A673 (cell line): ENCODE measurements around the gene CTAGE1. TPM values are rescaled to one million over a fixed set of nuclear protein-coding genes. Genes with fewer than 3 reads are reported as not detected.

Source experiments
- BruUV-seq: library from RNA; stranded (reverse); fragments of 400-500 nt; replicated peaks from 2 replicates; lab custom pipeline; 2021; lab: Mats Ljungman, UMichigan
- CTCF ChIA-PET: fragments of 300-600 bp; sonication (Branson Sonifier 250); formaldehyde crosslinking; loops from one replicate; lab custom pipeline; 2022; ENCODE audit warnings: antibody characterized with exemption; lab: Charles Lee
- POLR2A ChIA-PET: fragments of 300-600 bp; sonication (Branson Sonifier 250); formaldehyde crosslinking; loops from one replicate; lab custom pipeline; 2022; ENCODE audit warnings: antibody characterized with exemption; ENCODE audit not compliant: low non-redundant PET; lab: Charles Lee
- DNase-seq: peaks from one replicate; pipeline ENCODE4 v3.0.0-alpha.2; 2015; ENCODE audit warnings: low spot score
- H3K27ac ChIP-seq: fragments of 200-600 bp; sonication (generic); 2 replicates; pipeline ENCODE4 v1.5.1; 2016; ENCODE audit warnings: mixed run types, low read depth, mild to moderate bottlenecking, mixed read lengths, antibody characterized with exemption, low read length; ENCODE audit not compliant: poor library complexity, severe bottlenecking
- H3K27me3 ChIP-seq: fragments of 200-600 bp; sonication (generic); replicated peaks from 2 replicates; pipeline ENCODE4 v1.6.1; 2017; ENCODE audit warnings: mixed run types, low read depth, mild to moderate bottlenecking, mixed read lengths, antibody characterized with exemption, low read length; ENCODE audit not compliant: insufficient read depth, poor library complexity
- H3K36me3 ChIP-seq: fragments of 200-600 bp; sonication (generic); 2 replicates; pipeline ENCODE4 v1.6.1; 2016; ENCODE audit warnings: mixed run types, mild to moderate bottlenecking, mixed read lengths, antibody characterized with exemption, low read length; ENCODE audit not compliant: insufficient read depth, poor library complexity, severe bottlenecking
- H3K4me1 ChIP-seq: fragments of 200-600 bp; sonication (generic); 2 replicates; pipeline ENCODE4 v1.6.1; 2017; ENCODE audit warnings: mixed run types, mild to moderate bottlenecking, mixed read lengths, antibody characterized with exemption, low read length; ENCODE audit not compliant: insufficient read depth, poor library complexity, severe bottlenecking
- H3K4me3 ChIP-seq: fragments of 200-600 bp; sonication (generic); 2 replicates; pipeline ENCODE4 v1.5.1; 2016; ENCODE audit warnings: low read depth, mixed run types, mild to moderate bottlenecking, mixed read lengths, low read length; ENCODE audit not compliant: poor library complexity, severe bottlenecking
- H3K9me3 ChIP-seq: fragments of 200-600 bp; sonication (generic); 2 replicates; pipeline ENCODE4 v1.6.1; 2016; ENCODE audit warnings: mixed run types, low read depth, mild to moderate bottlenecking, mixed read lengths, antibody characterized with exemption, low read length; ENCODE audit not compliant: poor library complexity, severe bottlenecking
- CTCF ChIP-seq: fragments of 300-800, 200-600 bp; sonication (generic); conservative IDR thresholded peaks from 2 replicates; pipeline ENCODE4 v1.5.1; 2017; ENCODE audit warnings: low read depth, mild to moderate bottlenecking, antibody characterized with exemption, low read length, moderate library complexity, mixed read lengths
- EZH2 ChIP-seq: fragments of 200-600 bp; sonication (generic); IDR thresholded peaks from 2 replicates; pipeline ENCODE4 v1.6.1; 2017; ENCODE audit warnings: borderline replicate concordance, low read depth, mild to moderate bottlenecking, mixed read lengths, antibody characterized with exemption, low read length; ENCODE audit not compliant: poor library complexity, severe bottlenecking
- intact Hi-C: fragments of 100-400 bp; cut with micrococcal nuclease; formaldehyde crosslinking; loops from one replicate; pipeline ENCODE4 v1.10.0; 2022; ENCODE audit not compliant: unreplicated experiment
- total RNA-seq: library from RNA; stranded (reverse); gene quantifications from 2 replicates; pipeline ENCODE4 v1.2.3, GENCODE V29; 2021

The CTAGE1 gene
- total RNA-seq, 1 experiment from 2014 or later, result not detected

DNA sequence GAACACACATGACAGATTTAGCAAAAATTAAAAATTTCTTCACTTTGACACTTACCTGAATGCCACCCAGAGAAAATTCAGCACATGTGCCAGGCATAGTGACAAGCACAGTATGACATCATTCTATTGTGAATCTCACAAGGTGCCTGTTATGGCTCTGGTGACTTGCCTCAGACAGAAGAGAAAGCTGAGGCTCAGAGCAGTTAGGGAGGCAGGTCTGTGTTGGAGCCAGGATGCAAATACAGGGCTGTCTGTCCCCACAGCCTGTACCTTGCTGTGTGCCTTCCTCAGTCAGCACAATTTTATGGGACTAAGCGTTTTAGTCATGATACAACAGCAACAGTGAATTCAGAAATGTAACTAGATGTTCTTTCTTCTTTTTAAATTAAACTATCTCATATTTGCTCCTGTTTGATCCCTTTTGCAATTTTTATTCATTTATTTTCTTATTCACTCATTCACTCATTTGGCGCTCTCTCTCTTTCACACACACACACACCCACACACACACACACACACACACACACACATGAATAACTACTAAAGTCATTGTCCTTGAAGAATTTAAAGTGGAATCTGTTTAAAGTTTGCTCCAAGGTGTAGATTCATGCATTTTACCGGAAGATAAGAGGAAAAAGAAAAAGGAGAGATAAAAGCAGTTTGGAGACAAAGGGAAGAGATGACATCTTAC, 37.9 kb upstream of the CTAGE1 start:
- H3K36me3 ChIP-seq, result no peaks in the 10 kb centered on the region
- no peaks in the 10 kb centered on the region for H3K9me3 ChIP-seq
- no peaks in the 10 kb centered on the region for H3K4me1 ChIP-seq
- H3K27me3 ChIP-seq, result peaks cover 47% of the 10 kb centered on the region
- no peak for DNase-seq
- POLR2A ChIA-PET, result interaction anchor here (0.6 kb wide), 1 partner anchor 352 kb away, joined by 3 read pairs; no protein-coding TSS in a partner anchor
- no TSS peak for BruUV-seq
- CTCF ChIA-PET, result no interaction called here
- H3K27ac ChIP-seq, result no peak overlapping the region
- intact Hi-C loops, result no loop called here
- no peak overlapping the region for H3K4me3 ChIP-seq
- TF ChIP-seq EZH2 (no peak), CTCF (no peak)

GRCh38 chr18:22453315-22453714, 35.6 kb upstream of the CTAGE1 start:
- no peak for TF ChIP-seq EZH2
- no peak for TF ChIP-seq CTCF
- POLR2A ChIA-PET, result no interaction called here
- no peaks in the 10 kb centered on the region for H3K4me1 ChIP-seq
- CTCF ChIA-PET, result no interaction called here
- H3K27me3 ChIP-seq, result peaks cover 36% of the 10 kb centered on the region
- DNase-seq, result no peak
- no peak overlapping the region for H3K4me3 ChIP-seq
- H3K27ac ChIP-seq, result no peak overlapping the region
- H3K9me3 ChIP-seq, result peaks cover 4% of the 10 kb centered on the region
- no TSS peak for BruUV-seq
- intact Hi-C loops, result no loop called here
- H3K36me3 ChIP-seq, result no peaks in the 10 kb centered on the region

- intact Hi-C loops, result no loop called here
- no peak overlapping the region for H3K4me3 ChIP-seq
- no peak overlapping the region for H3K27ac ChIP-seq
- peaks cover 27% of the 10 kb centered on the region for H3K27me3 ChIP-seq
- CTCF ChIA-PET, result no interaction called here
- no TSS peak for BruUV-seq
- H3K9me3 ChIP-seq, result peaks cover 4% of the 10 kb centered on the region
- no peaks in the 10 kb centered on the region for H3K36me3 ChIP-seq
- no peak for DNase-seq
- no peaks in the 10 kb centered on the region for H3K4me1 ChIP-seq
- POLR2A ChIA-PET, result no interaction called here
- TF ChIP-seq EZH2 (no peak), CTCF (no peak)
These were observed 34.5 kb upstream of the CTAGE1 start for GRCh38 chr18:22452226-22452668.
